Body of pancreas (tissue), 4 donors: ENCODE measurements around the gene ZNF511. TPM values are rescaled to one million over a fixed set of nuclear protein-coding genes. Genes with fewer than 3 reads are reported as not detected.

ENCODE experiments used
- ATAC-seq: fragments of 150-250 bp; one replicate; pipeline ENCODE4 v1.9.1; 2016
- DNase-seq, 4 donors: peaks; one replicate each; pipeline ENCODE4 v3.0.0-alpha.2; 2019
- H3K27ac ChIP-seq, 4 donors: fragments of 200-600 bp; sonication (generic); 1 replicate in 3 of 4; 2 replicates in 1 of 4; pipeline versions ENCODE4 v1.5.1 to v1.6.1; 2016 to 2019; ENCODE audit warnings: mild to moderate bottlenecking in 1 of 4, mixed read lengths in 1 of 4, moderate library complexity in 1 of 4
- H3K27me3 ChIP-seq, 2 donors: fragments of 200-600 bp; sonication (generic); one replicate each; pipeline ENCODE4 v1.6.0; 2016; ENCODE audit warnings: mild to moderate bottlenecking in 1 of 2
- H3K36me3 ChIP-seq, 2 donors: fragments of 200-600 bp; sonication (generic); replicated peaks in 1 of 2; 2 replicates each; pipeline ENCODE4 v1.5.1; 2016; ENCODE audit warnings: low read depth in 2 of 2; ENCODE audit not compliant: insufficient read depth in 1 of 2
- H3K4me1 ChIP-seq: fragments of 200-600 bp; sonication (generic); one replicate; pipeline ENCODE4 v1.6.0; 2016
- H3K4me3 ChIP-seq, 2 donors: fragments of 200-600 bp; sonication (generic); 1 replicate in 1 of 2; 2 replicates in 1 of 2; pipeline ENCODE4 v1.5.1; 2016 to 2019
- H3K9me3 ChIP-seq, 3 donors: fragments of 200-600 bp; sonication (generic); 1 replicate in 2 of 3; 2 replicates in 1 of 3; pipeline ENCODE4 v1.5.1; 2016
- POLR2A ChIP-seq, 3 donors: fragments of 450-650 bp; IDR thresholded peaks; one replicate each; pipeline ENCODE4 v1.6.1; 2016; ENCODE audit warnings: antibody characterized with exemption in 3 of 3, mild to moderate bottlenecking in 2 of 3
- WGBS, 2 donors: methylation state at CpG; one replicate each; pipeline ENCODE4 v1.1.5; 2017; 5-methylcytosine and 5-hydroxymethylcytosine counted together
- intact Hi-C: fragments of 100-400 bp; cut with DNase I; formaldehyde crosslinking; loops from one replicate; pipeline ENCODE4 v1.15.1; 2023
- total RNA-seq, 2 donors: library from RNA; depleted of rRNA; stranded (reverse); fragments of >200 nt; gene quantifications; one replicate each; pipeline ENCODE4 v1.1.0, GENCODE V29; 2016
- TF ChIP-seq, protein P1 (sequence below), 7 experiments: fragments of 450-650 bp in 4 of 7; fragments of 200-600 bp in 3 of 7; sonication (generic) in 3 of 7; IDR thresholded peaks; one replicate each; pipeline ENCODE4 v1.5.1; 2016 to 2019; ENCODE audit warnings: antibody characterized with exemption in 7 of 7

Gene ZNF511
- total RNA-seq, 2 donors from 2014 or later, result 15.0 to 22.7 TPM

GRCh38 chr10:133267293-133267692 lies 41.4 kb upstream of the ZNF511 start:
- peaks cover 0 to 3% of the 10 kb centered on the region in 2 donors for H3K36me3 ChIP-seq
- no peak overlapping the region for H3K27ac ChIP-seq
- TF ChIP-seq, protein P1, sequence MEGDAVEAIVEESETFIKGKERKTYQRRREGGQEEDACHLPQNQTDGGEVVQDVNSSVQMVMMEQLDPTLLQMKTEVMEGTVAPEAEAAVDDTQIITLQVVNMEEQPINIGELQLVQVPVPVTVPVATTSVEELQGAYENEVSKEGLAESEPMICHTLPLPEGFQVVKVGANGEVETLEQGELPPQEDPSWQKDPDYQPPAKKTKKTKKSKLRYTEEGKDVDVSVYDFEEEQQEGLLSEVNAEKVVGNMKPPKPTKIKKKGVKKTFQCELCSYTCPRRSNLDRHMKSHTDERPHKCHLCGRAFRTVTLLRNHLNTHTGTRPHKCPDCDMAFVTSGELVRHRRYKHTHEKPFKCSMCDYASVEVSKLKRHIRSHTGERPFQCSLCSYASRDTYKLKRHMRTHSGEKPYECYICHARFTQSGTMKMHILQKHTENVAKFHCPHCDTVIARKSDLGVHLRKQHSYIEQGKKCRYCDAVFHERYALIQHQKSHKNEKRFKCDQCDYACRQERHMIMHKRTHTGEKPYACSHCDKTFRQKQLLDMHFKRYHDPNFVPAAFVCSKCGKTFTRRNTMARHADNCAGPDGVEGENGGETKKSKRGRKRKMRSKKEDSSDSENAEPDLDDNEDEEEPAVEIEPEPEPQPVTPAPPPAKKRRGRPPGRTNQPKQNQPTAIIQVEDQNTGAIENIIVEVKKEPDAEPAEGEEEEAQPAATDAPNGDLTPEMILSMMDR (IDR thresholded peaks at IDR 0.05), result no peak
- TF ChIP-seq POLR2A (IDR thresholded peaks at IDR 0.05), result no peak
- no peak overlapping the region for H3K4me3 ChIP-seq
- H3K27me3 ChIP-seq, result no peaks in the 10 kb centered on the region
- DNase-seq (no peak), ATAC-seq (no peak)
- no peaks in the 10 kb centered on the region for H3K9me3 ChIP-seq
- intact Hi-C loops, result no loop called here
- 88% methylated on average over 13 of the region's 14 CpGs; no CpG with 5 or more reads in 1 of the 2 donors for WGBS, 2 donors
- no peaks in the 10 kb centered on the region for H3K4me1 ChIP-seq

DNA sequence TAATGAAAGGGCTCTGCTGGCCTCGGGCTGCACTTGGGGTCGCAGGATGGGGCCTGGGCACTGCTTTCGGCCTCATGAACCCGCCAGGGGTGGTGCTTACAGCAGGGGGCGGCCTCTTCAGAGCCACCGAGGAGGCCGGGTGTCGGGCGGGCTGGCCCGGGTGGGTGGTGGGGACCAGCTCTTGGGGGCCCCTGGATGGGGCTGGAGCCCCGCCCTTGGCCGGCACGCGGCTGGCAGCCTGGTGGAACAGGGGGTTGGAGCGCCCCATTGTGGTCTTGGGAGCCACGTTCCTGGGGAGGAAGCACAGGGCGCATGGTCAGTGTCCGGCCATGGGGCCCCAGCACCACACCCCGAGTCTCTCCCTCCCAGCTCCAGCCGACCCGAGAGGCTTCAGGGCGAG lies 40.9 kb upstream of the ZNF511 start:
- Histone ChIP-seq H3K4me1 (no peaks in the 10 kb centered on the region), H3K4me3 (no peak overlapping the region), H3K27ac (no peak overlapping the region), H3K9me3 (no peaks in the 10 kb centered on the region), H3K27me3 (no peaks in the 10 kb centered on the region), H3K36me3 (peaks cover 0 to 3% of the 10 kb centered on the region in 2 donors)
- ATAC-seq (no peak), DNase-seq (no peak)
- no peak for TF ChIP-seq POLR2A (IDR thresholded peaks at IDR 0.05)
- TF ChIP-seq, protein P1 (IDR thresholded peaks at IDR 0.05), result no peak
- 87% methylated on average over 3 to 14 of the region's 22 CpGs for WGBS, 2 donors
- intact Hi-C loops, result no loop called here

- Histone ChIP-seq H3K27ac (no peak overlapping the region), H3K9me3 (no peaks in the 10 kb centered on the region), H3K4me1 (no peaks in the 10 kb centered on the region), H3K36me3 (peaks cover 0 to 3% of the 10 kb centered on the region in 2 donors), H3K4me3 (no peak overlapping the region), H3K27me3 (no peaks in the 10 kb centered on the region)
- intact Hi-C loops, result no loop called here
- WGBS, 2 donors, result 91 to 98% methylated on average over 15 to 22 of the region's 22 CpGs
- TF ChIP-seq POLR2A (IDR thresholded peaks at IDR 0.05), result no peak
- TF ChIP-seq, protein P1 (IDR thresholded peaks at IDR 0.05), result no peak
- no peak for DNase-seq
- ATAC-seq, result no peak
Observed at GRCh38 chr10:133268532-133268931, 40.2 kb upstream of the ZNF511 start.

DNA sequence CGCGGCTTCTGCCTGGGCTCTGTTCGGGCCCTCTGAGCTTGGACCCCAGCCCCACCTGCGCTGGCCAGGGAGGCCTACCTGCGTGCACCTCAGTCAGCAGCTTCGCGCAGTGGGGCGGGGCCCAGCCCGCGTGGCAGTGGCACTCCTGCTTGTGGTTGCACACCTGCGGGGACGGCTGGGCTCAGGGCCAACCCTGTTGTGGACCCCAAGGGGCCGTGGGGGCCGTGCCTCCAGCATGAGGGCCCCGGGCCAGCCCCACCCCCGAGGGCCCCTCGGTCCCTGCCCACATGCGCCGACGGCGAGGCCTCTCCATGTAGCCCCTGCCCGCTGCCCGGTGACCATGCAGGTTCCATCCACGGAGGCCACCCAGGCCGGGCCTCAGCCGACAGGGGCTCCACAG lies 39.3 kb upstream of the ZNF511 start:
- Histone ChIP-seq H3K27ac (no peak overlapping the region), H3K36me3 (peaks cover 0 to 3% of the 10 kb centered on the region in 2 donors), H3K9me3 (no peaks in the 10 kb centered on the region), H3K4me3 (no peak overlapping the region), H3K27me3 (no peaks in the 10 kb centered on the region), H3K4me1 (no peaks in the 10 kb centered on the region)
- DNase-seq (no peak), ATAC-seq (no peak)
- 88% methylated on average over 25 of the region's 26 CpGs; no CpG with 5 or more reads in 1 of the 2 donors for WGBS, 2 donors
- intact Hi-C loops, result no loop called here
- TF ChIP-seq POLR2A (IDR thresholded peaks at IDR 0.05), result no peak
- TF ChIP-seq, protein P1 (IDR thresholded peaks at IDR 0.05), result no peak

- H3K27me3 ChIP-seq, result no peaks in the 10 kb centered on the region
- no peak overlapping the region for H3K27ac ChIP-seq
- intact Hi-C loops, result no loop called here
- peaks cover 0 to 3% of the 10 kb centered on the region in 2 donors for H3K36me3 ChIP-seq
- TF ChIP-seq, protein P1 (IDR thresholded peaks at IDR 0.05), result no peak
- TF ChIP-seq POLR2A (IDR thresholded peaks at IDR 0.05), result no peak
- H3K4me3 ChIP-seq, result no peak overlapping the region
- ATAC-seq (no peak), DNase-seq (no peak)
- WGBS, 2 donors, result 83 to 89% methylated on average over 1 to 15 of the region's 20 CpGs
- H3K9me3 ChIP-seq, result no peaks in the 10 kb centered on the region
- no peaks in the 10 kb centered on the region for H3K4me1 ChIP-seq
Observed at GRCh38 chr10:133270204-133270603, 38.5 kb upstream of the ZNF511 start.
